Liver (tissue), 9 donors: ENCODE data around the gene KIAA1217. TPM values are rescaled to one million over a fixed set of nuclear protein-coding genes. Genes with fewer than 3 reads are reported as not detected.
A peak's percentile ranks its signal among the peaks of the same experiment; 100 is the strongest.

ENCODE experiments used
- DNase-seq: peaks from one replicate; pipeline ENCODE4 v3.0.0-alpha.2; 2017; ENCODE audit warnings: low spot score
- H3K27ac ChIP-seq, 2 donors: one replicate each; pipeline ENCODE4 v1.7.0; 2013; ENCODE audit warnings: inconsistent platforms in 2 of 2, low read length in 2 of 2, control low read depth in 1 of 2, low read depth in 1 of 2, mild to moderate bottlenecking in 1 of 2
- H3K27me3 ChIP-seq, 4 donors: one replicate each; pipeline versions ENCODE4 v1.6.1 to v1.7.0; 2013; ENCODE audit warnings: low read length in 3 of 4, inconsistent platforms in 1 of 4, mild to moderate bottlenecking in 1 of 4, moderate library complexity in 1 of 4; ENCODE audit not compliant: control insufficient read depth in 4 of 4, insufficient read depth in 4 of 4
- H3K36me3 ChIP-seq, 4 donors: one replicate each; pipeline versions ENCODE4 v1.6.1 to v1.7.0; 2013; ENCODE audit warnings: low read length in 3 of 4, mild to moderate bottlenecking in 3 of 4, low read depth in 1 of 4, moderate library complexity in 1 of 4; ENCODE audit not compliant: control insufficient read depth in 4 of 4, insufficient read depth in 3 of 4
- H3K4me1 ChIP-seq, 4 donors: one replicate each; pipeline versions ENCODE4 v1.6.1 to v1.7.0; 2013; ENCODE audit warnings: low read length in 3 of 4, mild to moderate bottlenecking in 3 of 4, moderate library complexity in 1 of 4; ENCODE audit not compliant: control insufficient read depth in 4 of 4, insufficient read depth in 4 of 4
- H3K4me3 ChIP-seq, 3 donors: one replicate each; pipeline versions ENCODE4 v1.6.1 to v1.7.0; 2013; ENCODE audit warnings: low read length in 3 of 3, control low read depth in 1 of 3, low read depth in 1 of 3, mild to moderate bottlenecking in 1 of 3
- H3K9ac ChIP-seq, 2 donors: one replicate each; pipeline ENCODE4 v1.7.0; 2013; ENCODE audit warnings: low read length in 2 of 2, mild to moderate bottlenecking in 2 of 2, moderate library complexity in 2 of 2, control low read depth in 1 of 2, low read depth in 1 of 2
- H3K9me3 ChIP-seq, 4 donors: one replicate each; pipeline versions ENCODE4 v1.6.1 to v1.7.0; 2013; ENCODE audit warnings: low read length in 3 of 4; ENCODE audit not compliant: control insufficient read depth in 4 of 4
- CTCF ChIP-seq: fragments of 150-350 bp; IDR thresholded peaks from 2 replicates; pipeline ENCODE4 v1.5.1; 2017; ENCODE audit warnings: improper control_type of control experiment, low read depth, low read length; ENCODE audit not compliant: missing input control
- EGR1 ChIP-seq, 2 donors: IDR thresholded peaks; 2 replicates each; pipeline ENCODE4 v1.6.1; 2016 to 2018; ENCODE audit warnings: antibody characterized with exemption in 2 of 2, low read depth in 2 of 2
- FOXA1 ChIP-seq: IDR thresholded peaks from 2 replicates; pipeline ENCODE4 v1.6.1; 2016; ENCODE audit warnings: antibody characterized with exemption
- FOXA2 ChIP-seq: IDR thresholded peaks from 2 replicates; pipeline ENCODE4 v1.6.1; 2016; ENCODE audit warnings: antibody characterized with exemption
- GABPA ChIP-seq, 2 donors: IDR thresholded peaks in 1 of 2; conservative IDR thresholded peaks in 1 of 2; 2 replicates each; pipeline ENCODE4 v1.6.1; 2016; ENCODE audit warnings: antibody characterized with exemption in 2 of 2, mild to moderate bottlenecking in 1 of 2, moderate library complexity in 1 of 2
- HNF4A ChIP-seq, 2 donors: conservative IDR thresholded peaks; 2 replicates each; pipeline ENCODE4 v1.6.1; 2016; ENCODE audit warnings: antibody characterized with exemption in 2 of 2, mild to moderate bottlenecking in 2 of 2
- HNF4G ChIP-seq: IDR thresholded peaks from 2 replicates; pipeline ENCODE4 v1.6.1; 2016; ENCODE audit warnings: antibody characterized with exemption
- JUND ChIP-seq, 2 donors: IDR thresholded peaks; 2 replicates each; pipeline ENCODE4 v1.6.1; 2016; ENCODE audit warnings: antibody characterized with exemption in 2 of 2
- MAX ChIP-seq: IDR thresholded peaks from 2 replicates; pipeline ENCODE4 v1.6.1; 2016; ENCODE audit warnings: antibody characterized with exemption
- NR2F2 ChIP-seq: IDR thresholded peaks from 2 replicates; pipeline ENCODE4 v1.6.1; 2016; ENCODE audit warnings: antibody characterized with exemption
- RAD21 ChIP-seq, 2 donors: IDR thresholded peaks; 2 replicates each; pipeline ENCODE4 v1.6.1; 2016; ENCODE audit warnings: antibody characterized with exemption in 2 of 2, mild to moderate bottlenecking in 2 of 2
- RXRA ChIP-seq, 2 donors: IDR thresholded peaks; 2 replicates each; pipeline ENCODE4 v1.6.1; 2017 to 2018; ENCODE audit warnings: antibody characterized with exemption in 2 of 2, mild to moderate bottlenecking in 1 of 2
- SP1 ChIP-seq: IDR thresholded peaks from 2 replicates; pipeline ENCODE4 v1.6.1; 2018; ENCODE audit warnings: antibody characterized with exemption, mild to moderate bottlenecking
- TAF1 ChIP-seq: conservative IDR thresholded peaks from 2 replicates; pipeline ENCODE4 v1.6.1; 2016; ENCODE audit warnings: antibody characterized with exemption, mild to moderate bottlenecking
- YY1 ChIP-seq: IDR thresholded peaks from 2 replicates; pipeline ENCODE4 v1.6.1; 2016; ENCODE audit warnings: antibody characterized with exemption, mild to moderate bottlenecking
- ZBTB33 ChIP-seq: IDR thresholded peaks from 2 replicates; pipeline ENCODE4 v1.6.1; 2016; ENCODE audit warnings: antibody characterized with exemption
- WGBS: extraction: QIAGEN DNeasy Blood & Tissue Kit; methylation state at CpG from one replicate; pipeline ENCODE4 v1.1.7; 2013; 5-methylcytosine and 5-hydroxymethylcytosine counted together
- polyA plus RNA-seq, 2 donors: library from polyadenylated mRNA; stranded (reverse) in 1 of 2; unstranded in 1 of 2; fragments of 200-250 nt in 1 of 2; fragments of >200 nt in 1 of 2; fragmentation: Nextera tagmentation in 1 of 2; extraction: Ambion mirVana in 1 of 2; gene quantifications; one replicate each; pipeline versions ENCODE4 v1.2.1 to v1.2.3, GENCODE V29; 2013 to 2015
- total RNA-seq, 2 donors: library from RNA; depleted of rRNA; stranded (reverse); fragments of >200 nt; gene quantifications; one replicate each; pipeline ENCODE4 v1.2.3, GENCODE V29; 2014
- TF ChIP-seq, protein P1 (sequence below): IDR thresholded peaks from 2 replicates; pipeline ENCODE4 v1.6.1; 2016; ENCODE audit warnings: antibody characterized with exemption, mild to moderate bottlenecking
- TF ChIP-seq, protein P2 (sequence below): IDR thresholded peaks from 2 replicates; pipeline ENCODE4 v1.6.1; 2016; ENCODE audit warnings: antibody characterized with exemption
- donor health status: healthy.
- donor health status: healthy.
- donor health status: healthy.
- donor health status: healthy.
- donor health status: healthy.

KIAA1217 gene
- total RNA-seq (10 to 100 TPM in 1 of 2 donors, 1 to 10 TPM in 1; 5.8 to 12.8 TPM), polyA plus RNA-seq (1 to 10 TPM; 4.5 to 7.8 TPM)

DNA sequence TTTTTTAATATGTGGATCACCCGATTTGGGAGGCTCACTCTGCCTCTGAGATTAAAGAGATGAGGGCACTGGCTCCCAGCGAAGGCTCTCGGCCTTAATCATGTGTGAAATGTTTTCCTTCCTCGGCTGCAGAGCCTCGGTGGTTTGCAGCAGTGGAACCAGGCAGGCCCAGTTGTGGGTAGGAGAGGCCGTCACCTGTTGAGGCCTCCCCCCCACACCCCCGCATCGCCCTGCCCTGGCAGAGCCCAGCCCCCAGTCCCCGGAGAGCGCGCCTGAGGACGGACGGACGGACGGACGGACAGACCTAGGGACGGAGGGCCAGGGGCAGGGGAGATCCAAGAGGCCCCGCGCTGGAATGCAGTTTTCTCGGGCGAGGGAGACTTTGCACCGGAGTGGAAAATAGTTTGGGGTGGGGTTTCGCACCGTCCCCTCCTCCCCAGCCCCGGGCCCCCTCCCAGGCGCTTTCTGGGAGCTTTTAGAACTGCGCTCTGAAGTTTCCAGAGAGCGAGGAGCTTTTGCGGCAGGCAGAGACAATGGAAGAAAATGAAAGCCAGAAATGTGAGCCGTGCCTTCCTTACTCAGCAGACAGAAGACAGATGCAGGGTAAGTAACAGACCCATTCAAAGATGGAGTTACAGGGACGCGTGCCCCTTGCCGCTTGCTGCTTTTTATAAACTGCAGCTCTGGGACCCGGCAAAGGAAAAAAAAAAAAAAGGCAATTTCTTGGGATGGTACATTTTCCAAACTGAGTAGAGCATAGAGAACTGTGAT lies at the start of gene KIAA1217:
KIAA1217 (plus strand) TSS at position 478 of the 771 bp plus-strand sequence; CDS start at position 534, 56 bp downstream.
- Histone ChIP-seq H3K4me1 (peaks cover 0 to 18% (median 11%) of the 10 kb centered on the region in 4 donors), H3K36me3 (no peaks in the 10 kb centered on the region), H3K4me3 (peak within 1 kb of the TSS; percentile 18 to 63 (median 46)), H3K27ac (peak within 1 kb of the TSS; percentile 69 to 79), H3K9me3 (no peaks in the 10 kb centered on the region), H3K9ac (peak within 1 kb of the TSS in 1 of 2 donors; percentile 67), H3K27me3 (no peaks in the 10 kb centered on the region)
- TF ChIP-seq HNF4A (conservative IDR thresholded peaks at IDR 0.05): peak in 1 of 2 donors; percentile 8
- no peak for TF ChIP-seq FOXA1
- peak; percentile 38 for DNase-seq
- 2% methylated on average over 34 of the region's 34 CpGs for WGBS

- Histone ChIP-seq H3K27me3 (no peaks in the 10 kb centered on the region), H3K9ac (no peak overlapping the region), H3K27ac (no peak overlapping the region), H3K4me1 (no peaks in the 10 kb centered on the region), H3K36me3 (no peaks in the 10 kb centered on the region), H3K9me3 (peaks cover 0 to 4% (median 0%) of the 10 kb centered on the region in 4 donors), H3K4me3 (no peak overlapping the region)
- TF ChIP-seq EGR1 (IDR thresholded peaks at IDR 0.05; ENCODE audit: low read depth in 2 of 2): no peak
- no peak for TF ChIP-seq HNF4G
- TF ChIP-seq, protein P1, sequence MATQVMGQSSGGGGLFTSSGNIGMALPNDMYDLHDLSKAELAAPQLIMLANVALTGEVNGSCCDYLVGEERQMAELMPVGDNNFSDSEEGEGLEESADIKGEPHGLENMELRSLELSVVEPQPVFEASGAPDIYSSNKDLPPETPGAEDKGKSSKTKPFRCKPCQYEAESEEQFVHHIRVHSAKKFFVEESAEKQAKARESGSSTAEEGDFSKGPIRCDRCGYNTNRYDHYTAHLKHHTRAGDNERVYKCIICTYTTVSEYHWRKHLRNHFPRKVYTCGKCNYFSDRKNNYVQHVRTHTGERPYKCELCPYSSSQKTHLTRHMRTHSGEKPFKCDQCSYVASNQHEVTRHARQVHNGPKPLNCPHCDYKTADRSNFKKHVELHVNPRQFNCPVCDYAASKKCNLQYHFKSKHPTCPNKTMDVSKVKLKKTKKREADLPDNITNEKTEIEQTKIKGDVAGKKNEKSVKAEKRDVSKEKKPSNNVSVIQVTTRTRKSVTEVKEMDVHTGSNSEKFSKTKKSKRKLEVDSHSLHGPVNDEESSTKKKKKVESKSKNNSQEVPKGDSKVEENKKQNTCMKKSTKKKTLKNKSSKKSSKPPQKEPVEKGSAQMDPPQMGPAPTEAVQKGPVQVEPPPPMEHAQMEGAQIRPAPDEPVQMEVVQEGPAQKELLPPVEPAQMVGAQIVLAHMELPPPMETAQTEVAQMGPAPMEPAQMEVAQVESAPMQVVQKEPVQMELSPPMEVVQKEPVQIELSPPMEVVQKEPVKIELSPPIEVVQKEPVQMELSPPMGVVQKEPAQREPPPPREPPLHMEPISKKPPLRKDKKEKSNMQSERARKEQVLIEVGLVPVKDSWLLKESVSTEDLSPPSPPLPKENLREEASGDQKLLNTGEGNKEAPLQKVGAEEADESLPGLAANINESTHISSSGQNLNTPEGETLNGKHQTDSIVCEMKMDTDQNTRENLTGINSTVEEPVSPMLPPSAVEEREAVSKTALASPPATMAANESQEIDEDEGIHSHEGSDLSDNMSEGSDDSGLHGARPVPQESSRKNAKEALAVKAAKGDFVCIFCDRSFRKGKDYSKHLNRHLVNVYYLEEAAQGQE: no peak
- TF ChIP-seq NR2F2: no peak
- no peak for TF ChIP-seq ZBTB33
- TF ChIP-seq, protein P2, sequence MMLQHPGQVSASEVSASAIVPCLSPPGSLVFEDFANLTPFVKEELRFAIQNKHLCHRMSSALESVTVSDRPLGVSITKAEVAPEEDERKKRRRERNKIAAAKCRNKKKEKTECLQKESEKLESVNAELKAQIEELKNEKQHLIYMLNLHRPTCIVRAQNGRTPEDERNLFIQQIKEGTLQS: no peak
- no peak for TF ChIP-seq YY1
- TF ChIP-seq CTCF: no peak
- TF ChIP-seq FOXA2: no peak
- no peak for TF ChIP-seq HNF4A (conservative IDR thresholded peaks at IDR 0.05)
- no peak for TF ChIP-seq MAX
- TF ChIP-seq JUND (IDR thresholded peaks at IDR 0.05): no peak
- TF ChIP-seq TAF1: no peak
- TF ChIP-seq RAD21 (IDR thresholded peaks at IDR 0.05): no peak
- TF ChIP-seq FOXA1: no peak
- TF ChIP-seq SP1: no peak
- no peak for TF ChIP-seq RXRA (IDR thresholded peaks at IDR 0.05)
- no peak for TF ChIP-seq GABPA (IDR thresholded peaks at IDR 0.05 in 1 of 2, conservative IDR thresholded peaks at IDR 0.05 in 1 of 2)
- no peak for DNase-seq
- WGBS: 46% methylated on average over 4 of the region's 4 CpGs
These were observed 46.5 kb upstream of the KIAA1217 start for GRCh38 chr10:24162206-24162985.
